MG63 (cell line): Measurements from ENCODE around the gene NOL12. TPM values are rescaled to one million over a fixed set of nuclear protein-coding genes. Genes with fewer than 3 reads are reported as not detected.

Experiments used
- total RNA-seq: library from RNA; depleted of rRNA; stranded (reverse); fragments of >200 nt; shearing (Covaris generic); gene quantifications from 2 replicates; pipeline ENCODE4 v1.2.3, GENCODE V29; 2014; ENCODE audit warnings: low replicate concordance; rRNA removed

Gene NOL12
- total RNA-seq, 1 experiment from 2014 or later = 61.0 TPM

Other genes with a start within 250 kb of the NOL12 start
- 0.27 and 0.66 TPM in 2 replicates for gene MFNG, start 200.0 kb upstream of the NOL12 start, total RNA-seq
- 17.1 and 18.9 TPM in 2 replicates for gene CARD10, start 166.9 kb upstream of the NOL12 start, total RNA-seq
- gene CDC42EP1, start 125.9 kb upstream of the NOL12 start, total RNA-seq = 31.6 and 38.5 TPM in 2 replicates
- not detected in 2 replicates for gene LGALS2, start 106.3 kb upstream of the NOL12 start, total RNA-seq
- 13.8 and 33.2 TPM in 2 replicates for gene GGA1, start 77.5 kb upstream of the NOL12 start, total RNA-seq
- 0.95 TPM in 1 of 2 replicates, not detected in the other for gene SH3BP1, start 46.7 kb upstream of the NOL12 start, total RNA-seq
- gene PDXP, start 27.6 kb upstream of the NOL12 start, total RNA-seq = 18.0 and 24.2 TPM in 2 replicates
- 3,913 and 4,947 TPM in 2 replicates for gene LGALS1, start 10.7 kb upstream of the NOL12 start, total RNA-seq
- 154 and 194 TPM in 2 replicates for gene TRIOBP, start 10.7 kb downstream of the NOL12 start, total RNA-seq
- 23.6 and 39.4 TPM in 2 replicates for gene GCAT, start 121.6 kb downstream of the NOL12 start, total RNA-seq
- gene GALR3, start 137.0 kb downstream of the NOL12 start, total RNA-seq = not detected in 2 replicates
- 40.9 and 61.1 TPM in 2 replicates for gene ANKRD54, start 158.0 kb downstream of the NOL12 start, total RNA-seq
- gene EIF3L, start 163.1 kb downstream of the NOL12 start, total RNA-seq = 303 and 347 TPM in 2 replicates
- 13.8 and 25.3 TPM in 2 replicates for gene MICALL1, start 220.0 kb downstream of the NOL12 start, total RNA-seq